Osteocyte (in vitro differentiated cells): ENCODE measurements around the gene TUT7. TPM values are rescaled to one million over a fixed set of nuclear protein-coding genes. Genes with fewer than 3 reads are reported as not detected.

Experiments
- DNase-seq: peaks from one replicate; pipeline ENCODE4 v3.0.0; 2021; ENCODE audit warnings: mixed read lengths; ENCODE audit not compliant: unreplicated experiment; ENCODE audit errors: extremely low spot score
- H3K27ac Mint-ChIP-seq: one replicate; pipeline ENCODE4 v1.8.0; 2021; ENCODE audit warnings: mild to moderate bottlenecking, mixed read lengths; ENCODE audit not compliant: unreplicated experiment
- H3K27me3 Mint-ChIP-seq: one replicate; pipeline ENCODE4 v1.8.0; 2021; ENCODE audit warnings: mixed read lengths; ENCODE audit not compliant: unreplicated experiment
- H3K36me3 Mint-ChIP-seq: one replicate; pipeline ENCODE4 v1.8.0; 2021; ENCODE audit warnings: mixed read lengths; ENCODE audit not compliant: unreplicated experiment
- H3K4me1 Mint-ChIP-seq: one replicate; pipeline ENCODE4 v1.8.0; 2021; ENCODE audit warnings: mixed read lengths; ENCODE audit not compliant: unreplicated experiment
- H3K4me3 Mint-ChIP-seq: one replicate; pipeline ENCODE4 v1.8.0; 2021; ENCODE audit warnings: mild to moderate bottlenecking, moderate library complexity, mixed read lengths; ENCODE audit not compliant: unreplicated experiment
- H3K9me3 Mint-ChIP-seq: one replicate; pipeline ENCODE4 v1.8.0; 2021; ENCODE audit warnings: mixed read lengths; ENCODE audit not compliant: unreplicated experiment
- CTCF ChIP-seq: fragments of 200-600 bp; sonication (generic); IDR thresholded peaks from 2 replicates; pipeline ENCODE4 v1.5.0; 2021; ENCODE audit warnings: antibody characterized with exemption, mild to moderate bottlenecking, moderate library complexity
- total RNA-seq: library from RNA; stranded (reverse); gene quantifications from 2 replicates; pipeline ENCODE4 v1.2.1, GENCODE V29; 2021

Gene TUT7
- total RNA-seq, 1 donor from 2014 or later, result 24.8 TPM

- Mint-ChIP-seq H3K27ac (no peak overlapping the region), H3K9me3 (no peaks in the 10 kb centered on the region), H3K4me1 (peaks cover 47% of the 10 kb centered on the region), H3K36me3 (peaks cover 23% of the 10 kb centered on the region), H3K27me3 (no peaks in the 10 kb centered on the region), H3K4me3 (no peak overlapping the region)
- DNase-seq, result no peak
- TF ChIP-seq CTCF, result no peak
Measured at GRCh38 chr9:86350006-86350760, 4.0 kb downstream of the TUT7 start.

- Mint-ChIP-seq H3K27ac (no peak overlapping the region), H3K27me3 (no peaks in the 10 kb centered on the region), H3K4me1 (peaks cover 41% of the 10 kb centered on the region), H3K9me3 (no peaks in the 10 kb centered on the region), H3K4me3 (no peak overlapping the region), H3K36me3 (peaks cover 30% of the 10 kb centered on the region)
- no peak for DNase-seq
- TF ChIP-seq CTCF, result no peak
Measured at GRCh38 chr9:86349271-86349670, 4.9 kb downstream of the TUT7 start.

GRCh38 chr9:86347991-86348390 lies 6.2 kb downstream of the TUT7 start:
- no peak for TF ChIP-seq CTCF
- Mint-ChIP-seq H3K4me1 (peaks cover 40% of the 10 kb centered on the region), H3K27me3 (no peaks in the 10 kb centered on the region), H3K9me3 (no peaks in the 10 kb centered on the region), H3K36me3 (peaks cover 31% of the 10 kb centered on the region), H3K27ac (peak overlapping the region; percentile 18), H3K4me3 (no peak overlapping the region)
- DNase-seq, result no peak

GRCh38 chr9:86344818-86345217 lies 9.4 kb downstream of the TUT7 start:
- peaks cover 22% of the 10 kb centered on the region for H3K4me1 Mint-ChIP-seq
- H3K27ac Mint-ChIP-seq, result no peak overlapping the region
- DNase-seq, result no peak
- H3K4me3 Mint-ChIP-seq, result no peak overlapping the region
- TF ChIP-seq CTCF, result no peak
- H3K27me3 Mint-ChIP-seq, result no peaks in the 10 kb centered on the region
- peaks cover 50% of the 10 kb centered on the region for H3K36me3 Mint-ChIP-seq
- H3K9me3 Mint-ChIP-seq, result no peaks in the 10 kb centered on the region

GRCh38 chr9:86342269-86342668 lies 11.9 kb downstream of the TUT7 start:
- Mint-ChIP-seq H3K4me1 (peaks cover 7% of the 10 kb centered on the region), H3K27ac (no peak overlapping the region), H3K4me3 (no peak overlapping the region), H3K27me3 (no peaks in the 10 kb centered on the region), H3K9me3 (no peaks in the 10 kb centered on the region), H3K36me3 (peaks cover 60% of the 10 kb centered on the region)
- no peak for TF ChIP-seq CTCF
- no peak for DNase-seq
